GM21576 (cell line): Measurements from ENCODE around the gene PKP3.
"Not testable (repeated sequence)": the region's sequence is repeated elsewhere in the genome, so short reads cannot be mapped to it uniquely, and the experiment has no call there.

ENCODE experiments used
- ATAC-seq: cut with Tn5 transposase; IDR thresholded peaks from one replicate; pipeline ENCODE4 v1.9.1; 2021; ENCODE audit warnings: mild to moderate bottlenecking, moderate library complexity; ENCODE audit not compliant: unreplicated experiment

Gene PKP3

DNA sequence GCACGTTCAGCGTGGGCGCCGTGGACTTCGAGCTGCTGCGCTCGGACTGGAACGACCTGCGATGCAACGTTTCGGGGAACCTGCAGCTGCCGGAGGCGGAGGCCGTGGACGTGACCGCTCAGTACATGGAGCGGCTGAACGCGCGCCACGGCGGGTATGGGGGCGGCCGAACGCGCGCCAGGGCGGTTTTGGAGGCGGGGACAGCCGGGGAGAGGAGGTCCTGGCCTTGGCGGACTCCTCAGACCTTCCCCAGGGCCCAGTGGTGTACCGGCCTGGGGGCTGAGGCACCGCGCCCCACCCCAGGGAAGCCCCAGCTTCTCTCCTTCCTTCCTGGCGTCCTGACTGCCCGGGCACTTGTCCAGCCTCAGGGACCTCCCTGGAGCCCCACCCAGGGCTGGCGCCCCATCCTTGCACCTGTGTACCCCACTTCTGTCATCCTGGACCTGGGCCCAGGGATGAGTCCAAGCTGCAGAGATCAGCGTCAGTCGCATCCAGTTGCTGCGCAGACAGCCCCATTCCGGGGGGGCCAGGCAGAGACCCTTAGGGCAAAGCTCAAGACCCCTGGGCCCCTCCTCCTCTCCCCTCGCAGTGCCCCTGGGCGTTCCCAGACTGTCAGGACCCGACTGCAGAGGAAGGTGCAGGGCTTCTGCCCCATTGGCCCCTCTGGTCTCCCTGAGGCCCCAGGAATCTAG, 16.7 kb upstream of the PKP3 start:
- ATAC-seq, result no peak

DNA sequence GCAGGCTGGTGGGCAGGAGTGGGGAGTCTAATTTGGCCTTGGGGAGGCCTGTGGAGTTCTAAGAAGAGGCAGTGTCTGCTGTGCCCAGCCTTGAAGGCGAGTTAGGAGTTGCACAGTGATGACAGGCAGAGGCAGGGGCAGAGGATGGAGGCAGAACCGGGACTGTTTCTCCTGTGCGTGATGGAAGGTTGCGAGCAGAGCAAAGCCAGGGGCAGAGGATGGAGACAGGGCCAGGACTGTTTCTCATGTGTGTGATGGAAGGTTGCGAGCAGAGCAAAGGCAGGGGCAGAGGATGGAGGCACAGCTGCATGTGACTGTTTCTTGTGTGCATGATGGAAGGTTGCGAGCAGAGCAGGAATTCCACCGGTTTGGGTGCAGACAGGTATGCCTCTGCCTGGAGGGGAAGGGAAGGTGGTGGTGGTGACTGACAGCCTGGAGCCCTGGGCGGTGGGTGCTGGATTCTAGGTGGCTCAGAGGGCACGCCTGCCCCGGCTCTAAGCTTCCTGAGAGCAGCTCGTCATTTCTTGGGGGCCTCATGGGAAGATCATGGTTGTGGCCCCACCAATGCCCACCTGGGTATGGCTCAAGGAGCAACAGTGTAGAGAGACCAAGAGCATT, 16.0 kb upstream of the PKP3 start:
- no peak for ATAC-seq

GRCh38 chr11:379205-380094, 14.6 kb upstream of the PKP3 start:
- no peak for ATAC-seq

- no peak for ATAC-seq
Observed at GRCh38 chr11:380095-380480, 13.9 kb upstream of the PKP3 start.

- ATAC-seq, result no peak
Observed at GRCh38 chr11:380491-380890, 13.5 kb upstream of the PKP3 start.

- ATAC-seq, result no peak
Observed at GRCh38 chr11:380996-381395, 13.0 kb upstream of the PKP3 start.

DNA sequence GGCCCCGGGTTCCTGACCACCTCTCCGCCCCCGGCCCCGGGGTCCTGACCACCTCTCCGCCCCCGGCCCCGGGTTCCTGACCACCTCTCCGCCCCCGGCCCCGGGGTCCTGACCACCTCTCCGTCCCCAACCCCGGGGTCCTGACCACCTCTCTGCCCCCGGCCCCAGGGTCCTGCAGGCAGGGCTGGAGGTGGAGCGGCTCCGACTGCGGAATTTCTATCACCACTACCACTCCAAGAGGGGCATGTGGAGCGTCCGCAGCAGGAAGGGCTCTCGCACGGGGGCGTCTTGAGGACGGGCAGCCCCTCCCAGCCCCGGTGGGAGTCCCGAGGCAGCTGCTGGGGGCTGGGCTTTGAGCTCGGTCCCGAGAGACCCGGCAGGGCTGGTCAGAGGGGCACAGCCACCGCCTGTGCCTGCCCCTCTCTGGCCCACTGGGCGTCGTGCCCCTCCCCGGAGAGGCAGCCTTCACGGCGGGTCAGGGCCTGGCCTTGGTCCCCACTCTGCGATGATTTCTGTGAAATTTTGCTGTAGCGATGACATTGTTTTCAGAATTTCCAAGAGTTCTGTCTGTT, 12.4 kb upstream of the PKP3 start:
- ATAC-seq, result no peak

GRCh38 chr11:382081-382629, 11.9 kb upstream of the PKP3 start:
- no peak for ATAC-seq

DNA sequence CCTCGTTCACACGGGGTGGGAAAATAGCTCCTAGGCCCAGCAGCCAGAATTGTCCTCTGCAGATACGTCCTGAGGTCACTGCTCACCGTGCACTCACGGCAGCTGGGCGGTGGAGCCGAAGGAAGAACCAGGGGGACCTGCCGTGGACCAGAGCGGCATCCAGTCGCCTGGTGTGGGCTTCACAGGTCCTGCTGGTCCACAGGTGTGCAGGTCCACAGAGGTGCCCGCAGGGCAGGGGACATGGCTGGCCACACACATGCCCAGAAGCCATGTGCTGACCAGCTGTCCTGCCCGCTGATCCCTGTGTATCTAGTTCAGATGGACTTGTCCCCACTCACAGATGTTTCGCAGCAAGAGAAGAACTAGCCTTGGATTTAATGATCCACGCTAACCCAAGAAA, 10.6 kb upstream of the PKP3 start:
- no peak for ATAC-seq

- no peak for ATAC-seq
Observed at GRCh38 chr11:384511-384910, 9.5 kb upstream of the PKP3 start.

GRCh38 chr11:385594-386351, 8.2 kb upstream of the PKP3 start:
- ATAC-seq, result no peak

GRCh38 chr11:386483-386882, 7.5 kb upstream of the PKP3 start:
- ATAC-seq, result no peak

DNA sequence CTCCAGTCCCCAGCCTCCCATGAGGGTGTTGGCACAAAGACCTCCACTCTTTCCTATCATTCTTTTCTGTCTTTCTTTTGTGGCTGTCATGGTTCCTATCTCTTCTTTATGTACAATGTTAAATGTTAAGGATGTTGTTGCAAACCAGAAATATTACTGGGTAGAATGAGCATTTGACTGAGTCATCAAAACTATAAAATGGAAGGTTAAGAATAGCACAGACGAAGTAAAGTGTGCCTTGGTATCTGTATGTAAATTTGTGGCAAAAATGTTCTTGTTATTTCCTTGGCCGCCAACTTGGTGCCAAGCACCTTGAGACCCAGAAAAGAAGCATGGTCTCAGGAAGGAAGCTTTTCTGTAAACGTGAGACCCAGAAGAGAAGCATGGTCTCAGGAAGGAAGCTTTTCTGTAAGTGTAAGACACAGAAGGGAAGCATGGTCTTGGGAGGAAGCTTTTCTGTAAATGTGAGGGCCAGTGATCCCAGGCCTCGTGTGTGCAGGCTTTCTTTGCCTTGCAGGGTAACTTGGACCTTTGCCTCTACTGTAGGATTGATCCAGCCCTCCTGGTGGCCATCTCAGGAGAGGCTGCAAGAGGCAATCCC, 6.7 kb upstream of the PKP3 start:
- ATAC-seq, result no peak

- ATAC-seq, result not testable (repeated sequence)
Observed at GRCh38 chr11:389369-389768, 4.6 kb upstream of the PKP3 start.

GRCh38 chr11:390175-390574, 3.8 kb upstream of the PKP3 start:
- no peak for ATAC-seq

DNA sequence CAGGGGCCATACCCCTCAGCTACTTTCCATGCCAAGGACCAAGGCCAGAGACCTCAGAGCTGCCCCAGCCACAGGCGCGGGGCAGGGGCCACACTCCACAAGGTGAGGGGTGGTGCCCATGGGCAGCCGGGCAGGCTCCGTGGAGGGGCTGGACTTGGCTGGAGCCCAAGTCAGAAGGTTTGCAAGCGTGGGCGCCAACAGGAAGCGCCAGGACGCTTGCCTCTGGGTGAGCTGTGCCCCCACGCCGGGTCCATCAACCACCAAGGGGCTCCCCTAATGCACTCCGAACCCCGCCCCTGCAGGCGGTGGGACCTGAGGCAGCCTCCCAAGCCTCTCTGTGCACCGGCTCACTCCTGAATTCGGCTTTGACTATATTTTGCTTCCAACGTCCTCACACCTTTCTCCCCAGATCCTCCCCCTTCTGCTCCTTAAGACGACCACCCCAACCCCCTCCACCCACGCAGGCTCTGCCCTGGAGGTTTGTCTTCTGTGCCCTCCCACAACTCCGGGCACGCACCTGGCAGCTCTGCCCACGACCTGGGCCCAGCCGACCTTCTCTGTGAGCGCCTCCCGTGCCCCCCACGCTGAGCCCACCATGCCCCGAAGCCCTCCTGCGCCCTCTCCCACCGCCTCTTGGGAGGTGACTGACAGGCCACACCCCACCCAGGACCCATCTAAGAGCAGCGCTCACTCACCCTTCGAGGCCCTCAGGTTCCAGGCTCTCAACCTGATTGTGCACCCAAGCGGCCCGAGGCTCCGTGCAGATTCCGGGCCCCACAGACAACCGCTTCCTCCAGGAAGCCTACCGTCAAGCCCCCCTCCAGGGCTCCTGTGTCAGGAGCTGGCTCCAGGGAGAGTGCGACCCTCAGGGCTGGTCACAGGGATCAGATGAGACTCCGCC, 2.6 kb upstream of the PKP3 start:
- ATAC-seq, result no peak

DNA sequence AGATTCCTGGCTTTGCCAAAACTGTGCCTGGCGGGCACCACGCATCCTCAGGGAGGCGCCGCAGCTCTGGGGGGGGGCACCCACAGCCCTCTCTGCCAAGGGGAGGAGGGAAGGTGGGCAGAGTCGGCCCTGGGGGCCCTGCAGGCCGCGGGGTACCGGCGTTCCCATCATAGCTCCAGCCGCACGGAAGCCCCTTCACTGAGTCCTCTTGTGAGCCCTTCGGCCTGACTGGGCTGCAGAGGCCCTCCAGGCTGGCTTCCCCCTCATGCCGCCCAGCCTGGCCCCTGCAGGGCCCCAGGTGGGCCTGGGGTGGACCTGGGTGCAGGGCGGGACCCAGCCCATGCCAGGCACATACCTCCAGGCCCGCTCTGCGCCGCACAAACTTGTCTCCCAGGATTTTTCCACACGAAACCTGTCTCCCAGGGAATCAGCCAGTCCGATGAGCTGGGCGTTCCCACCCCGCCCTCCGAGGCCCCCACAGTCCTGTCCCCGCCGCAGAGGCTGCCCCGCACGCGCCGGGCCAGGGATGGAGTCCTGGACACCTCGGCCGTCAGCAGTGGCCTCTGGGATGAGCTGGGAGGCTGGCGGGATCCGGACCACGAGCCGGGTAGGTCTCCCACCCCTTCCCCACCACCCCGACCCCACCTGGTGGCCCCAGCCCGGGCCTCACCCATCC, 1.8 kb upstream of the PKP3 start:
- ATAC-seq, result no peak

DNA sequence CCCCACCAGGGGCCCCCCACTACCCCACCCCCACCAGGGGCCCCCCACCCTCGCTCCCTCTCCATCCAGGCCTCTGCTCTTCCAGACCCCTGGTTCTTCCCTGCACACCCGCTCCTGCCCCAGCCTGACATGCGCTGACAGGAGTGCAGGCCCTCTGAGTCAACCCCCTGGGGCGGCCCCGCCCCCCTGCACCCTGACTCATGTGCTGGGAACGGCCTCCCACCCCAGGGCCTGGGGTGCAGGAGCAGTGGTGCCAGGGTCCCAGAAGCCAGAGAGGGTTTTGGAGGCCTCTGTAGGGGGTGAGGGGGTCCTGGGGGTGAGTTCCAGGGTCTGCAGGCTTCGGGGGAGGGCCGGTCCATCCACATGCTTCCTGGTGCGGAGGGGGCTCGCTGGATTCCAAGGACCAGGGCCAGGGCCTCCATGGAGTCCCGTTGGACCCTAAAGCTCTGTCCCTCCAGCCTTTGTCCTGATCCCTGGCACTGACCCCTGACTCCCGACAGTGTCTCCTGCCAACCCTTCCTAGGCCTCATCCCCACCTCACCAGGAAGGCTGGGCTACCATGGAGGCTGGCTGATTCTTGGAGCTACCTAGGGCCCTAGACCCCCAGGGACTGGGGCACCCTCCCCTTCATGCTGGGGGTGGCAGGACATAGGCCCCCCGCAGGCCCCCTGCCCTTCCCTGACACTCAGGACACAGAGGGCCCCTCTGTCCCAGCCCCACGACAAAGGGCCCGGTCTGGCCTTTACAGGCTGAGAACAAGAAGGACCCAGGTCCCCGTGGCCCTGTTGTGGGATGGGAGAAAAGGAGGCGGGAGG, 583 bp upstream of the PKP3 start:
- no peak for ATAC-seq
